DOHH2 (cell line): ENCODE results near the gene BMPER.

Experiments
- CTCF ChIP-seq: fragments of 200-600 bp; sonication (generic); IDR thresholded peaks from one replicate; pipeline ENCODE4 v1.5.1; 2014; ENCODE audit warnings: antibody characterized with exemption, mild to moderate bottlenecking, low read depth, low read length; ENCODE audit not compliant: poor library complexity, severe bottlenecking
- EZH2phosphoT487 ChIP-seq: fragments of 200-600 bp; sonication (generic); IDR thresholded peaks from 2 replicates; pipeline ENCODE4 v1.6.1; 2017; ENCODE audit warnings: borderline replicate concordance, mild to moderate bottlenecking, antibody characterized with exemption, low read length, moderate library complexity, mixed read lengths

GRCh38 chr7:34156336-34156735 lies 251.0 kb downstream of the BMPER start:
- TF ChIP-seq CTCF (no peak), EZH2phosphoT487 (no peak)
